Measurements from ENCODE around the gene HGFAC.

Gene HGFAC

GRCh38 chr4:3476936-3477749, 35.4 kb downstream of the HGFAC start:
- DNase-seq, result no peak

GRCh38 chr4:3477750-3478430, 36.1 kb downstream of the HGFAC start:
- DNase-seq, result no peak

GRCh38 chr4:3478446-3479357, 36.9 kb downstream of the HGFAC start:
- no peak for DNase-seq

- no peak for DNase-seq
These were observed 37.8 kb downstream of the HGFAC start for GRCh38 chr4:3479358-3480101.

GRCh38 chr4:3480528-3481112, 38.9 kb downstream of the HGFAC start:
- no peak for DNase-seq

GRCh38 chr4:3481113-3481531, 39.4 kb downstream of the HGFAC start:
- DNase-seq, result peak; percentile 58

- DNase-seq, result no peak
These were observed 40.1 kb downstream of the HGFAC start for GRCh38 chr4:3481783-3482393.

- DNase-seq, result no peak
These were observed 40.9 kb downstream of the HGFAC start for GRCh38 chr4:3482707-3483106.

- DNase-seq, result no peak
These were observed 41.7 kb downstream of the HGFAC start for GRCh38 chr4:3483471-3483921.

- no peak for DNase-seq
These were observed 42.5 kb downstream of the HGFAC start for GRCh38 chr4:3484057-3484973.

- DNase-seq, result no peak
These were observed 43.4 kb downstream of the HGFAC start for GRCh38 chr4:3485011-3485791.

GRCh38 chr4:3485886-3486540, 44.2 kb downstream of the HGFAC start:
- no peak for DNase-seq

GRCh38 chr4:3486541-3487540, 45.1 kb downstream of the HGFAC start:
- no peak for DNase-seq

- no peak for DNase-seq
These were observed 46.1 kb downstream of the HGFAC start for GRCh38 chr4:3487861-3488260.

GRCh38 chr4:3488820-3489219, 47.1 kb downstream of the HGFAC start:
- no peak for DNase-seq

GRCh38 chr4:3489451-3489962, 47.7 kb downstream of the HGFAC start:
- no peak for DNase-seq

- no peak for DNase-seq
These were observed 50.1 kb downstream of the HGFAC start for GRCh38 chr4:3491681-3492405.

Measured in NCI-H187 treated with DMSO at 0.1 percent for 48 hours (cell line).